Panc1 (cell line): Measurements from ENCODE around the gene SH3RF2. TPM values are rescaled to one million over a fixed set of nuclear protein-coding genes. Genes with fewer than 3 reads are reported as not detected.

Experiments
- ATAC-seq: fragments of 200-7000 bp; cut with Tn5 transposase; 2 replicates; pipeline ENCODE4 v1.9.1; 2020; ENCODE audit warnings: mild to moderate bottlenecking, moderate library complexity
- BruUV-seq: library from RNA; stranded (reverse); fragments of 400-500 nt; replicated peaks from 2 replicates; lab custom pipeline; 2021; lab: Mats Ljungman, UMichigan
- CTCF ChIA-PET: fragments of 300-600 bp; sonication (Branson Sonifier 250); formaldehyde crosslinking; loops from one replicate; lab custom pipeline; 2022; ENCODE audit warnings: antibody characterized with exemption; lab: Charles Lee
- POLR2A ChIA-PET: fragments of 300-600 bp; sonication (Branson Sonifier 250); formaldehyde crosslinking; loops from one replicate; lab custom pipeline; 2022; ENCODE audit warnings: antibody characterized with exemption; lab: Charles Lee
- DNase-seq: peaks from one replicate; pipeline ENCODE4 v3.0.0-alpha.2; 2010; ENCODE audit warnings: low read depth, low spot score
- H3K27ac ChIP-seq: 2 replicates; pipeline ENCODE4 v1.5.1; 2011; ENCODE audit warnings: mild to moderate bottlenecking, low read length, inconsistent platforms
- H3K27me3 ChIP-seq: fragments of 200-500 bp; sonication (Bioruptor generic); 2 replicates; pipeline ENCODE4 v1.6.0; 2014; ENCODE audit warnings: low read length, inconsistent platforms; ENCODE audit not compliant: control insufficient read depth, insufficient read depth
- H3K36me3 ChIP-seq: fragments of 200-500 bp; sonication (Bioruptor generic); 2 replicates; pipeline ENCODE4 v1.5.1; 2014; ENCODE audit warnings: inconsistent platforms, mild to moderate bottlenecking, low read length, moderate library complexity; ENCODE audit not compliant: control insufficient read depth, insufficient read depth
- H3K4me1 ChIP-seq: 2 replicates; pipeline ENCODE4 v1.5.1; 2011; ENCODE audit warnings: inconsistent platforms, mild to moderate bottlenecking, low read length, moderate library complexity; ENCODE audit not compliant: control insufficient read depth, insufficient read depth
- H3K4me3 ChIP-seq, 2 experiments: 2 replicates each; pipeline ENCODE4 v1.5.1; 2011 to 2012; ENCODE audit warnings: low read depth in 2 of 2, low read length in 2 of 2, mild to moderate bottlenecking in 2 of 2, inconsistent platforms in 1 of 2, moderate library complexity in 1 of 2
- H3K9me3 ChIP-seq: fragments of 200-500 bp; sonication (Bioruptor generic); 2 replicates; pipeline ENCODE4 v1.5.1; 2014; ENCODE audit warnings: low read depth, mild to moderate bottlenecking, inconsistent platforms, low read length, moderate library complexity; ENCODE audit not compliant: control insufficient read depth, insufficient read depth
- POLR2AphosphoS5 ChIP-seq: IDR thresholded peaks from 2 replicates; pipeline ENCODE4 v1.6.1; 2012; ENCODE audit warnings: mild to moderate bottlenecking, low read depth, low read length, moderate library complexity
- SIN3A ChIP-seq: IDR thresholded peaks from 2 replicates; pipeline ENCODE4 v1.6.1; 2012; ENCODE audit warnings: low read depth, mild to moderate bottlenecking, low read length, moderate library complexity, borderline replicate concordance; ENCODE audit not compliant: insufficient read depth
- TCF7L2 ChIP-seq: IDR thresholded peaks from 2 replicates; pipeline ENCODE4 v1.6.1; 2011; ENCODE audit warnings: mild to moderate bottlenecking, low read depth, low read length, inconsistent platforms
- in situ Hi-C: cut with HindIII; loops from 2 replicates; pipeline ENCODE4 v1.10.0; 2016; ENCODE audit warnings: low sequenced_read_pairs, low pct_unique_long_range_greater_than_20kb
- intact Hi-C: fragments of 100-400 bp; cut with micrococcal nuclease; formaldehyde crosslinking; loops from one replicate; pipeline ENCODE4 v1.10.0; 2022; ENCODE audit not compliant: unreplicated experiment
- total RNA-seq: library from RNA; stranded (reverse); gene quantifications from one replicate; pipeline ENCODE4 v1.2.1, GENCODE V29; 2021; ENCODE audit not compliant: unreplicated experiment
- TF ChIP-seq, protein P1 (sequence below), 2 experiments: IDR thresholded peaks; 2 replicates each; pipeline ENCODE4 v1.6.1; 2011 to 2012; ENCODE audit warnings: low read depth in 2 of 2, control low read depth in 1 of 2, low read length in 1 of 2, mild to moderate bottlenecking in 1 of 2, moderate library complexity in 1 of 2; ENCODE audit not compliant: insufficient read depth in 1 of 2
- TF ChIP-seq, protein P2 (sequence below): fragments of 450-650 bp; IDR thresholded peaks from 2 replicates; pipeline ENCODE4 v1.5.1; 2017; ENCODE audit warnings: mild to moderate bottlenecking

The SH3RF2 gene
- total RNA-seq, 1 experiment from 2014 or later: 23.1 TPM

DNA sequence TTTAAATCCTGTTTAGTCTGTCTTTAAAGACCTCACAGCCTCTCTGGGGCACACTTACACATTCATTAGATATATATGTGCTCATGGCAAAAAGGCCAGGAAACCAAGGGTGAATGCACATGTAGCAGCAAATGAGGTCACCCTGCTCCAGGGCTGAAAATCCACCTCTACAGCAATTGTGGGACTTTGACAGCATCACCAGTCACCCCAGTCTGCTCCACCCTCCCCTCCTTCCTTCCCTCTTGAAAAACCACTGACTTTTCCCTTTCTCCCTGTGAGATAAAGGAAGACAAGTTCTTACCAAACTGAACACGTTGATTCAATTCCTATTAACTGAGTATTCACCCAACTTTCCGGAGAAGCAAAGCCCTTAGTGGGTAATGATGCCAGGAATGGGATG lies 15.2 kb upstream of the SH3RF2 start:
- CTCF ChIA-PET: no interaction called here

DNA sequence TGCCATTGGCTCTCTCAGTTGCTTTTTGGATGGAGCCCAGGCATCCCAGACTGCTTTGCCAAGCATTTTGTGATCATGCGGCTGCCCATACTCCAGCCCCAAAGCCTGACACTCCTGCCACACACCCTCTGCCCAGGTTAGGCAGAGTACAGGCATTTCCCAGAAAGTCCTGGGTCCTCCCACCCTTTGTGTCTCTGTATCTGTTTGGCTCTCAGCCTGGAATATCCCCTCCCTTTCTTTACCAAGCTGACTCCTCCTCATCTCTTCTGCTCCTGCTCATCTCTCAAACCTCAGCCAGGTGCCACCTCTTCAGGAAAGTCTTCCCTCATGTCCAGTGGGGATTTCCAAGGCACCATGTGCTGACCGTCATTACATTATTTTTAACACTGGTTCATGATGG lies 14.3 kb upstream of the SH3RF2 start:
- H3K4me3 ChIP-seq: no peak overlapping the region
- ATAC-seq (no peak), DNase-seq (no peak)
- in situ Hi-C loops: no loop called here
- H3K9me3 ChIP-seq: no peaks in the 10 kb centered on the region
- peak overlapping the region; percentile 94 for H3K27ac ChIP-seq
- H3K36me3 ChIP-seq: no peaks in the 10 kb centered on the region
- intact Hi-C loops: no loop called here
- ChIA-PET CTCF (interaction anchor here (1.5 kb wide), 1 partner anchor 14 kb away, joined by 3 read pairs; no protein-coding TSS in a partner anchor), POLR2A (no interaction called here)
- peaks cover 39% of the 10 kb centered on the region for H3K4me1 ChIP-seq
- no peaks in the 10 kb centered on the region for H3K27me3 ChIP-seq
- no TSS peak for BruUV-seq
- TF ChIP-seq SIN3A (no peak), POLR2AphosphoS5 (no peak), TCF7L2 (no peak)
- TF ChIP-seq, protein P1, sequence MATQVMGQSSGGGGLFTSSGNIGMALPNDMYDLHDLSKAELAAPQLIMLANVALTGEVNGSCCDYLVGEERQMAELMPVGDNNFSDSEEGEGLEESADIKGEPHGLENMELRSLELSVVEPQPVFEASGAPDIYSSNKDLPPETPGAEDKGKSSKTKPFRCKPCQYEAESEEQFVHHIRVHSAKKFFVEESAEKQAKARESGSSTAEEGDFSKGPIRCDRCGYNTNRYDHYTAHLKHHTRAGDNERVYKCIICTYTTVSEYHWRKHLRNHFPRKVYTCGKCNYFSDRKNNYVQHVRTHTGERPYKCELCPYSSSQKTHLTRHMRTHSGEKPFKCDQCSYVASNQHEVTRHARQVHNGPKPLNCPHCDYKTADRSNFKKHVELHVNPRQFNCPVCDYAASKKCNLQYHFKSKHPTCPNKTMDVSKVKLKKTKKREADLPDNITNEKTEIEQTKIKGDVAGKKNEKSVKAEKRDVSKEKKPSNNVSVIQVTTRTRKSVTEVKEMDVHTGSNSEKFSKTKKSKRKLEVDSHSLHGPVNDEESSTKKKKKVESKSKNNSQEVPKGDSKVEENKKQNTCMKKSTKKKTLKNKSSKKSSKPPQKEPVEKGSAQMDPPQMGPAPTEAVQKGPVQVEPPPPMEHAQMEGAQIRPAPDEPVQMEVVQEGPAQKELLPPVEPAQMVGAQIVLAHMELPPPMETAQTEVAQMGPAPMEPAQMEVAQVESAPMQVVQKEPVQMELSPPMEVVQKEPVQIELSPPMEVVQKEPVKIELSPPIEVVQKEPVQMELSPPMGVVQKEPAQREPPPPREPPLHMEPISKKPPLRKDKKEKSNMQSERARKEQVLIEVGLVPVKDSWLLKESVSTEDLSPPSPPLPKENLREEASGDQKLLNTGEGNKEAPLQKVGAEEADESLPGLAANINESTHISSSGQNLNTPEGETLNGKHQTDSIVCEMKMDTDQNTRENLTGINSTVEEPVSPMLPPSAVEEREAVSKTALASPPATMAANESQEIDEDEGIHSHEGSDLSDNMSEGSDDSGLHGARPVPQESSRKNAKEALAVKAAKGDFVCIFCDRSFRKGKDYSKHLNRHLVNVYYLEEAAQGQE (IDR thresholded peaks at IDR 0.05; ENCODE audit: insufficient read depth in 1 of 2, low read depth in 2 of 2, low read length in 1 of 2): no peak
- TF ChIP-seq, protein P2, sequence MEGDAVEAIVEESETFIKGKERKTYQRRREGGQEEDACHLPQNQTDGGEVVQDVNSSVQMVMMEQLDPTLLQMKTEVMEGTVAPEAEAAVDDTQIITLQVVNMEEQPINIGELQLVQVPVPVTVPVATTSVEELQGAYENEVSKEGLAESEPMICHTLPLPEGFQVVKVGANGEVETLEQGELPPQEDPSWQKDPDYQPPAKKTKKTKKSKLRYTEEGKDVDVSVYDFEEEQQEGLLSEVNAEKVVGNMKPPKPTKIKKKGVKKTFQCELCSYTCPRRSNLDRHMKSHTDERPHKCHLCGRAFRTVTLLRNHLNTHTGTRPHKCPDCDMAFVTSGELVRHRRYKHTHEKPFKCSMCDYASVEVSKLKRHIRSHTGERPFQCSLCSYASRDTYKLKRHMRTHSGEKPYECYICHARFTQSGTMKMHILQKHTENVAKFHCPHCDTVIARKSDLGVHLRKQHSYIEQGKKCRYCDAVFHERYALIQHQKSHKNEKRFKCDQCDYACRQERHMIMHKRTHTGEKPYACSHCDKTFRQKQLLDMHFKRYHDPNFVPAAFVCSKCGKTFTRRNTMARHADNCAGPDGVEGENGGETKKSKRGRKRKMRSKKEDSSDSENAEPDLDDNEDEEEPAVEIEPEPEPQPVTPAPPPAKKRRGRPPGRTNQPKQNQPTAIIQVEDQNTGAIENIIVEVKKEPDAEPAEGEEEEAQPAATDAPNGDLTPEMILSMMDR: no peak

More for the DNA sequence above, 15.2 kb upstream of the SH3RF2 start:
- POLR2A ChIA-PET: no interaction called here
- no TSS peak for BruUV-seq
- TF ChIP-seq SIN3A (no peak), TCF7L2 (no peak), POLR2AphosphoS5 (no peak)
- TF ChIP-seq, protein P1 (IDR thresholded peaks at IDR 0.05; ENCODE audit: insufficient read depth in 1 of 2, low read depth in 2 of 2, low read length in 1 of 2): no peak
- TF ChIP-seq, protein P2: no peak
- H3K27me3 ChIP-seq: no peaks in the 10 kb centered on the region
- peaks cover 40% of the 10 kb centered on the region for H3K4me1 ChIP-seq
- in situ Hi-C loops (no loop called here), intact Hi-C loops (no loop called here)
- DNase-seq (no peak), ATAC-seq (no peak)
- H3K36me3 ChIP-seq: no peaks in the 10 kb centered on the region
- no peaks in the 10 kb centered on the region for H3K9me3 ChIP-seq
- peak overlapping the region; percentile 30; the same call in 1 of the 2 replicates for H3K27ac ChIP-seq
- H3K4me3 ChIP-seq: no peak overlapping the region
